Measurements from ENCODE around the gene EHD1. TPM values are rescaled to one million over a fixed set of nuclear protein-coding genes. Genes with fewer than 3 reads are reported as not detected.

Gene EHD1
- polyA plus RNA-seq, 1 donor (not counting 4 experiments of a cell fraction or from before 2014, with no cell fraction given), result 73.9 TPM

DNA sequence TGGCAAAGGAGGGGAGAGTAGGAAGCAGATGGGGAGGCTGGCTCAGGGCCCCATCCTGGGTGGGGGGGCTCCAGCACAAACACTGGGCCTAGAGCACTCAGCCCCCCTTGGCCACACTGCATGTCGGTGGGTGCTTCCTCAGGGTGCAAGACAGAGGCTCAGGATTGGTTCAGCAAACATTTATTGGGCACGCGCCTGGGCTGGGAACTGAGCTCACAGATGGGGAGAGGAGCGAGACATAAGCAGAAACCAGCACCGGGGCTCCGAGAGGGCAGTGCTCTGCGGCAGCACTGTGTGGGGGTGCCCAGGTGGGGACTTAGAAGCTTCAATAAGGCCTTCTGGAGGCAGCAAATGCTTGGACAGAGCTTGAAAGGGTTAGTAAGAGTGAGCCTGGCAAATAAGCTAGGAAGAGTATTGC is 12.1 kb upstream of the EHD1 start:
- Histone ChIP-seq H3K9me1 (ENCODE audit: control insufficient read depth, extremely low read depth, insufficient read depth, low read length) (peaks cover under 1% of the 10 kb centered on the region), H3K79me2 (ENCODE audit: control insufficient read depth, insufficient read depth, low read length) (no peaks in the 10 kb centered on the region), H3K4me3 (ENCODE audit: control insufficient read depth in 2 of 3, extremely low read depth in 1 of 3, insufficient read depth in 2 of 3, low read depth in 1 of 3, low read length in 3 of 3) (no peak overlapping the region), H3K36me3 (ENCODE audit: control insufficient read depth in 2 of 2, extremely low read depth in 1 of 2, insufficient read depth in 2 of 2, low read length in 2 of 2) (peaks cover 0 to 3% of the 10 kb centered on the region in 2 experiments), H3K4me1 (ENCODE audit: control insufficient read depth, extremely low read depth, insufficient read depth, low read length) (peaks cover 13% of the 10 kb centered on the region), H3K9ac (ENCODE audit: control insufficient read depth, extremely low read depth, insufficient read depth, low read length) (no peak overlapping the region), H2AFZ (ENCODE audit: control insufficient read depth, low read length) (no peak overlapping the region), H4K20me1 (ENCODE audit: control insufficient read depth, extremely low read depth, insufficient read depth, low read length) (no peaks in the 10 kb centered on the region), H3K4me2 (ENCODE audit: control insufficient read depth, extremely low read depth, insufficient read depth, low read depth, low read length) (no peak overlapping the region), H3K27ac (ENCODE audit: control insufficient read depth, insufficient read depth, low read length) (no peak overlapping the region), H3K9me3 (ENCODE audit: control insufficient read depth, low read depth, low read length) (no peaks in the 10 kb centered on the region), H3K27me3 (ENCODE audit: control insufficient read depth, extremely low read depth, insufficient read depth, low read length) (no peaks in the 10 kb centered on the region)
- no peak for FAIRE-seq
- dilution Hi-C loops (cut with MboI; ENCODE audit: extremely low pct_ligation_motif_present, low sequenced_read_pairs), result no loop called here
- no peak for TF ChIP-seq EZH2 (IDR thresholded peaks at IDR 0.05; ENCODE audit: low read length)
- TF ChIP-seq, protein P1, sequence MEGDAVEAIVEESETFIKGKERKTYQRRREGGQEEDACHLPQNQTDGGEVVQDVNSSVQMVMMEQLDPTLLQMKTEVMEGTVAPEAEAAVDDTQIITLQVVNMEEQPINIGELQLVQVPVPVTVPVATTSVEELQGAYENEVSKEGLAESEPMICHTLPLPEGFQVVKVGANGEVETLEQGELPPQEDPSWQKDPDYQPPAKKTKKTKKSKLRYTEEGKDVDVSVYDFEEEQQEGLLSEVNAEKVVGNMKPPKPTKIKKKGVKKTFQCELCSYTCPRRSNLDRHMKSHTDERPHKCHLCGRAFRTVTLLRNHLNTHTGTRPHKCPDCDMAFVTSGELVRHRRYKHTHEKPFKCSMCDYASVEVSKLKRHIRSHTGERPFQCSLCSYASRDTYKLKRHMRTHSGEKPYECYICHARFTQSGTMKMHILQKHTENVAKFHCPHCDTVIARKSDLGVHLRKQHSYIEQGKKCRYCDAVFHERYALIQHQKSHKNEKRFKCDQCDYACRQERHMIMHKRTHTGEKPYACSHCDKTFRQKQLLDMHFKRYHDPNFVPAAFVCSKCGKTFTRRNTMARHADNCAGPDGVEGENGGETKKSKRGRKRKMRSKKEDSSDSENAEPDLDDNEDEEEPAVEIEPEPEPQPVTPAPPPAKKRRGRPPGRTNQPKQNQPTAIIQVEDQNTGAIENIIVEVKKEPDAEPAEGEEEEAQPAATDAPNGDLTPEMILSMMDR (optimal IDR thresholded peaks at IDR 0.05 in 1 of 3, IDR thresholded peaks at IDR 0.05 in 1 of 3, conservative IDR thresholded peaks at IDR 0.05 in 1 of 3; ENCODE audit: extremely low read depth in 1 of 3, insufficient read depth in 2 of 3, low read length in 3 of 3), result no peak
- DNase-seq (ENCODE audit: low read depth, low spot score), result no peak

DNA sequence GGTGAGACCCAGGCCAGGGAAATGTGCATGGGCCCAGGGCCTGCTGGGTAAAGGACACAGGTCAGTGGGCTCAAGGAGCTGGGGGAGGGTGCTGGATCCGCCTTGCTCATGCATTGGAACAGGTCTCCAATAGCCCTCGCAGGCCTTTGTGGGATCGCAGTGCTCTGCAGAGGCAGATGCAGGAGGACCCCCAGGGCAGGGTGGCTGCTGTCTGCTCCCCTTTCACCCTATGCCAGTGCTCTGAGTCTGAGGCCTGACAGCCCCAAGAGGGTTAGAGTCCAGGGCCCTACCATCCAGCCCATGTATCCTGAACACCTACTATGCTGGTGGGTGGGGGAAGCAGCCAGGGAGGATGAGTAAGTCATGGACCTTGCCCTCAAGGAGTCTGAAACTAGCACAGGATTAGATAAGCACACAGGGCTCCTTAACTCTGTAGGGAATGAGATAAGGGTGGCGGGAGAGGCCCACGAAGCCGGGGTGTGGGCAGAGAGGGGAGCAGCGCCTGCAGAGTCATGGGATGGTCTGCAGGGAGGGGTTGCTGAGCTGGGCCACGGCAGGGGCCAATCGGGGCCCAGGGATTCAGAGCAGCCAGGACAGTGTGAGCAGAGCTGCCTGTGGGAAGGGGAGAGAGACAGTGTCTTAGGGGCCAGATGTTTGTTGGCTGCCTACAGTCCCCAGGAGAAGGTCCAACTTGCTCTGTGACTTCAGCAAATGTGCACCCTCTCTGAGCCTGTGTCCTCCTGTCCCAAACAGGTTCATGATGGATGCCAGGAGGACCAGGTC is 10.5 kb upstream of the EHD1 start:
- Histone ChIP-seq H3K4me1 (ENCODE audit: control insufficient read depth, extremely low read depth, insufficient read depth, low read length) (peaks cover 17% of the 10 kb centered on the region), H2AFZ (ENCODE audit: control insufficient read depth, low read length) (no peak overlapping the region), H4K20me1 (ENCODE audit: control insufficient read depth, extremely low read depth, insufficient read depth, low read length) (no peaks in the 10 kb centered on the region), H3K9ac (ENCODE audit: control insufficient read depth, extremely low read depth, insufficient read depth, low read length) (no peak overlapping the region), H3K9me3 (ENCODE audit: control insufficient read depth, low read depth, low read length) (no peaks in the 10 kb centered on the region), H3K4me3 (ENCODE audit: control insufficient read depth in 2 of 3, extremely low read depth in 1 of 3, insufficient read depth in 2 of 3, low read depth in 1 of 3, low read length in 3 of 3) (no peak overlapping the region), H3K9me1 (ENCODE audit: control insufficient read depth, extremely low read depth, insufficient read depth, low read length) (peaks cover 2% of the 10 kb centered on the region), H3K36me3 (ENCODE audit: control insufficient read depth in 2 of 2, extremely low read depth in 1 of 2, insufficient read depth in 2 of 2, low read length in 2 of 2) (no peaks in the 10 kb centered on the region), H3K79me2 (ENCODE audit: control insufficient read depth, insufficient read depth, low read length) (no peaks in the 10 kb centered on the region), H3K4me2 (ENCODE audit: control insufficient read depth, extremely low read depth, insufficient read depth, low read depth, low read length) (no peak overlapping the region), H3K27me3 (ENCODE audit: control insufficient read depth, extremely low read depth, insufficient read depth, low read length) (no peaks in the 10 kb centered on the region), H3K27ac (ENCODE audit: control insufficient read depth, insufficient read depth, low read length) (no peak overlapping the region)
- DNase-seq (ENCODE audit: low read depth, low spot score), result no peak
- TF ChIP-seq, protein P1 (optimal IDR thresholded peaks at IDR 0.05 in 1 of 3, IDR thresholded peaks at IDR 0.05 in 1 of 3, conservative IDR thresholded peaks at IDR 0.05 in 1 of 3; ENCODE audit: extremely low read depth in 1 of 3, insufficient read depth in 2 of 3, low read length in 3 of 3), result no peak
- no peak for TF ChIP-seq EZH2 (IDR thresholded peaks at IDR 0.05; ENCODE audit: low read length)
- no peak for FAIRE-seq
- dilution Hi-C loops (cut with MboI; ENCODE audit: extremely low pct_ligation_motif_present, low sequenced_read_pairs), result no loop called here
